Effector memory CD4-positive, alpha-beta T cell (primary cell): ENCODE data around the gene YTHDF1.

Experiments used
- DNase-seq, 3 donors: peaks; one replicate each; pipeline ENCODE4 v3.0.0-alpha.2; 2020
- H3K27ac ChIP-seq: 2 replicates; pipeline ENCODE4 v1.7.0; 2013; ENCODE audit warnings: mild to moderate bottlenecking, low read length, moderate library complexity; ENCODE audit not compliant: insufficient read depth, poor library complexity, severe bottlenecking
- H3K27me3 ChIP-seq: replicated peaks from 2 replicates; pipeline ENCODE4 v1.7.0; 2013; ENCODE audit warnings: mild to moderate bottlenecking, low read length; ENCODE audit not compliant: insufficient read depth, control insufficient read depth, poor library complexity, severe bottlenecking
- H3K36me3 ChIP-seq: 2 replicates; pipeline ENCODE4 v1.7.0; 2013; ENCODE audit warnings: mild to moderate bottlenecking, low read length, moderate library complexity; ENCODE audit not compliant: control insufficient read depth, insufficient read depth
- H3K4me1 ChIP-seq: 2 replicates; pipeline ENCODE4 v1.7.0; 2013; ENCODE audit warnings: low read length, mild to moderate bottlenecking; ENCODE audit not compliant: control insufficient read depth, insufficient read depth, poor library complexity, severe bottlenecking
- H3K4me3 ChIP-seq: 2 replicates; pipeline ENCODE4 v1.7.0; 2013; ENCODE audit warnings: low read length, low read depth, mild to moderate bottlenecking; ENCODE audit not compliant: insufficient read depth, poor library complexity, severe bottlenecking
- H3K9me3 ChIP-seq: 2 replicates; pipeline ENCODE4 v1.7.0; 2013; ENCODE audit warnings: mild to moderate bottlenecking, low read length, moderate library complexity; ENCODE audit not compliant: control insufficient read depth

YTHDF1 gene

DNA sequence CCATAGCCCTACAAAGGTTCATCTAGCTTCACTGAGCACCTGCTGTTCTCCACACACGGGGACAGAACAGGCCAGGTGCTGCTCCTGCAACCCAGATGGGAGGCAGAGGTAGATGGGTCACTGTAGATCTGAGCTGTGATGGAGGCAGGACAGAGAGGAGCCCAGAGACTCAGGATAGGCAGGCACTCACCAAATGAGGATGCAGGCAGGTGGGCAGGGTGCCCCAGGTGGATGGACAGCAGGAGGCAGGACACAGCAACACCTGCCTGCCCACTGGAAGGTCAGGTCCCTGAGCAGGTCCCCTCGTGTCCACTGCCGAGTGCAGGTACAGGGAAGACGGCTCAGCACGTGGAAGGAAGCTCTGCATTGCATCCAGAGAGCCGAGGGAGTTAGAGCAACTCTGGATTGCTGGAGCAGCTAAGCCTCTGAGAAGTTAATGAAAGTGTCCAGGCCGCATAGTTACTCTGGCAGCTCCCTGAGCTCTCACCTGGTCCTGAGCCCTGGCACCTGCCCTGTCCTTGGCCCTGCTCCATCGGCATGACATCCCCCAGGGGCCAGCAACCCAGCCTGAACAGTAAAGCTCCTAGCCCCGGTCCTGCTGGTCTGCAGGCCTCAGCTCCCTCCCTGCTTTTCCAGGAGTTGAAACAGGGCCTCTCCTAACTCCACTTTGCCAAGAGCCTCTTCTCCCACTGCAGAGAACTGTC, 4.9 kb upstream of the YTHDF1 start:
- no peak overlapping the region for H3K4me3 ChIP-seq
- DNase-seq, result no peak
- H3K27ac ChIP-seq, result no peak overlapping the region
- H3K36me3 ChIP-seq, result no peaks in the 10 kb centered on the region
- no peaks in the 10 kb centered on the region for H3K27me3 ChIP-seq
- peaks cover 6% of the 10 kb centered on the region for H3K4me1 ChIP-seq
- H3K9me3 ChIP-seq, result no peaks in the 10 kb centered on the region

GRCh38 chr20:63219866-63220521, 4.1 kb upstream of the YTHDF1 start:
- H3K27me3 ChIP-seq, result no peaks in the 10 kb centered on the region
- DNase-seq, result no peak
- H3K27ac ChIP-seq, result no peak overlapping the region
- H3K9me3 ChIP-seq, result no peaks in the 10 kb centered on the region
- H3K4me1 ChIP-seq, result peaks cover 6% of the 10 kb centered on the region
- no peaks in the 10 kb centered on the region for H3K36me3 ChIP-seq
- no peak overlapping the region for H3K4me3 ChIP-seq

- peaks cover 9% of the 10 kb centered on the region for H3K4me1 ChIP-seq
- H3K27ac ChIP-seq, result no peak overlapping the region
Measured at GRCh38 chr20:63219447-63219821, 3.5 kb upstream of the YTHDF1 start.

GRCh38 chr20:63218701-63219446, 2.9 kb upstream of the YTHDF1 start:
- H3K27ac ChIP-seq, result no peak overlapping the region
- peaks cover 1% of the 10 kb centered on the region for H3K36me3 ChIP-seq
- peaks cover 9% of the 10 kb centered on the region for H3K4me1 ChIP-seq
- no peaks in the 10 kb centered on the region for H3K27me3 ChIP-seq
- no peak for DNase-seq
- H3K9me3 ChIP-seq, result no peaks in the 10 kb centered on the region
- no peak overlapping the region for H3K4me3 ChIP-seq

More at GRCh38 chr20:63219447-63219821, 3.5 kb upstream of the YTHDF1 start:
- Histone ChIP-seq H3K4me3 (no peak overlapping the region), H3K36me3 (no peaks in the 10 kb centered on the region), H3K9me3 (no peaks in the 10 kb centered on the region), H3K27me3 (no peaks in the 10 kb centered on the region)
- DNase-seq, result no peak

- H3K36me3 ChIP-seq, result peaks cover 13% of the 10 kb centered on the region
- peaks cover 17% of the 10 kb centered on the region for H3K4me1 ChIP-seq
- H3K27me3 ChIP-seq, result no peaks in the 10 kb centered on the region
- H3K4me3 ChIP-seq, result no peak overlapping the region
- no peak overlapping the region for H3K27ac ChIP-seq
- DNase-seq, result no peak
- H3K9me3 ChIP-seq, result no peaks in the 10 kb centered on the region
Measured at GRCh38 chr20:63217706-63218105, 1.8 kb upstream of the YTHDF1 start.

GRCh38 chr20:63216849-63217471, 1.0 kb upstream of the YTHDF1 start:
- Histone ChIP-seq H3K4me1 (peaks cover 19% of the 10 kb centered on the region), H3K9me3 (no peaks in the 10 kb centered on the region), H3K27ac (peak overlapping the region; percentile 79), H3K36me3 (peaks cover 19% of the 10 kb centered on the region), H3K4me3 (peak overlapping the region; percentile 61), H3K27me3 (no peaks in the 10 kb centered on the region)
- DNase-seq, result no peak

GRCh38 chr20:63215101-63216040, 560 bp downstream of the YTHDF1 start:
- Histone ChIP-seq H3K27ac (peak overlapping the region; percentile 71), H3K9me3 (no peaks in the 10 kb centered on the region), H3K4me1 (peaks cover 21% of the 10 kb centered on the region), H3K4me3 (peak overlapping the region; percentile 63), H3K27me3 (no peaks in the 10 kb centered on the region), H3K36me3 (peaks cover 29% of the 10 kb centered on the region)
- no peak for DNase-seq

DNA sequence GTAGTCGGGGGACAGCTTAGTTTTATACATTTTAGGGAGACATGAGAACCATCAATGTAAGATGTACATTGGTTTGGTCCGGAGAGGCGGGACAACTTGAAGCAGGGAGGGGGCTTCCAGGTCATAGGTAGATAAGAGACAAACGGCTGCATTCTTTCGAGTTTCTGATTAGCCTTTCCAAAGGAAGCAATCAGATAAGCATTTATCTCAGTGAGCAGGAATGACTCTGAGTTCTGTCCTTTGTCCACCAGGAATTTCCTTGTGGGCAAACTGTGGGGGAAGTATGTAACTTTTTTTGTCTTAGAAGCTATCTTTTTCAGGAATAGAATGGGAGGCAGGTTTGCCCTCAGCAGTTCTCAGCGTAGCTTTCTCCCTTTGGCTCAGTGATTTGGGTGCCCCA, 1.4 kb downstream of the YTHDF1 start:
- Histone ChIP-seq H3K4me1 (peaks cover 24% of the 10 kb centered on the region), H3K27ac (no peak overlapping the region), H3K4me3 (peak overlapping the region; percentile 63), H3K36me3 (peaks cover 38% of the 10 kb centered on the region), H3K9me3 (no peaks in the 10 kb centered on the region), H3K27me3 (no peaks in the 10 kb centered on the region)
- DNase-seq, result no peak

GRCh38 chr20:63212792-63213191, 3.1 kb downstream of the YTHDF1 start:
- peaks cover 24% of the 10 kb centered on the region for H3K4me1 ChIP-seq

More at GRCh38 chr20:63212792-63213191, 3.1 kb downstream of the YTHDF1 start:
- H3K27ac ChIP-seq, result no peak overlapping the region
- H3K4me3 ChIP-seq, result no peak overlapping the region
- no peaks in the 10 kb centered on the region for H3K9me3 ChIP-seq
- no peak for DNase-seq
- H3K27me3 ChIP-seq, result no peaks in the 10 kb centered on the region
- peaks cover 51% of the 10 kb centered on the region for H3K36me3 ChIP-seq
